Activated CD8-positive, alpha-beta memory T cell treated with anti-CD3 and anti-CD28 coated beads, Interleukin-2, amount 50 U/mL, for 48 hours (primary cell): ENCODE results near the gene LTBP4.
"Not testable (repeated sequence)": the region's sequence is repeated elsewhere in the genome, so short reads cannot be mapped to it uniquely, and the experiment has no call there.

Source experiments
- DNase-seq: peaks from one replicate; pipeline ENCODE4 v3.0.0-alpha.2; 2020

LTBP4 gene

DNA sequence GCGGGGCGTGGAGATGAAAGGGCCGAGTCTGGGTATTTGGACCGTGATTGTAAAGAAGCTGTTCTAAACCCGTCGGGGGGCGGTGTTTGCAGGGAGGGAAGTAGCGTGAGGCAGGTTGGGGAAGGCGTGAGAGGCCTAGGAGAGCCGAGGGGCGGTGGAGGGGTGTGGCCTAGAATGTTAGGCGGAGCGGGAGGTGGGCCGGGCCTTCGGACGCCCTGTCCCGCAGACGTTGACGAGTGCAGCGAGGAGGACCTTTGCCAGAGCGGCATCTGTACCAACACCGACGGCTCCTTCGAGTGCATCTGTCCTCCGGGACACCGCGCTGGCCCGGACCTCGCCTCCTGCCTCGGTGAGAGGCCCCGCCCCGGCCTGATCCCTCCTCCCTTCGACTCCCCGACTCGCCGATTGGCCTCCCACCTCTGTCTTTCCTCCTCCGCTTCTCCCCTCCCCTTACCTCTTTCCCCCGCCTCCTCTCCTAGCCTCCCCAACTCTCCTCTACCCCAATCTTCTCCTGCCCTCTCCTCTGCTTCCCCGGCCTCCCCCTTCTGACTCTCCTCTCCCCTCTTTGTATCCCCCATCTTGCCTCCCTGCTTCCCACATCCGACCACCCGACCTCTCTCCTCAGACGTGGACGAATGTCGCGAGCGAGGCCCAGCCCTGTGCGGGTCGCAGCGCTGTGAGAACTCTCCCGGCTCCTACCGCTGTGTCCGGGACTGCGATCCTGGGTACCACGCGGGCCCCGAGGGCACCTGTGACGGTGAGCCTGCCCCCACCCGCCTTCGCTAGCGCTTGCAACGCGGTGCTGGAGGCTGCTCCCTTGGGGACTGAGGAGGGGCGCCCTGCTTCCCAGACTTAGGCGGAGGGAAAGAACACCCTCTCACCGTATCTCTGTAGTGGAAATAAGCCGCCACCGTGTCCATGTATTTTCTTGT, 12.8 kb downstream of the LTBP4 start:
- peak; percentile 90 for DNase-seq

DNA sequence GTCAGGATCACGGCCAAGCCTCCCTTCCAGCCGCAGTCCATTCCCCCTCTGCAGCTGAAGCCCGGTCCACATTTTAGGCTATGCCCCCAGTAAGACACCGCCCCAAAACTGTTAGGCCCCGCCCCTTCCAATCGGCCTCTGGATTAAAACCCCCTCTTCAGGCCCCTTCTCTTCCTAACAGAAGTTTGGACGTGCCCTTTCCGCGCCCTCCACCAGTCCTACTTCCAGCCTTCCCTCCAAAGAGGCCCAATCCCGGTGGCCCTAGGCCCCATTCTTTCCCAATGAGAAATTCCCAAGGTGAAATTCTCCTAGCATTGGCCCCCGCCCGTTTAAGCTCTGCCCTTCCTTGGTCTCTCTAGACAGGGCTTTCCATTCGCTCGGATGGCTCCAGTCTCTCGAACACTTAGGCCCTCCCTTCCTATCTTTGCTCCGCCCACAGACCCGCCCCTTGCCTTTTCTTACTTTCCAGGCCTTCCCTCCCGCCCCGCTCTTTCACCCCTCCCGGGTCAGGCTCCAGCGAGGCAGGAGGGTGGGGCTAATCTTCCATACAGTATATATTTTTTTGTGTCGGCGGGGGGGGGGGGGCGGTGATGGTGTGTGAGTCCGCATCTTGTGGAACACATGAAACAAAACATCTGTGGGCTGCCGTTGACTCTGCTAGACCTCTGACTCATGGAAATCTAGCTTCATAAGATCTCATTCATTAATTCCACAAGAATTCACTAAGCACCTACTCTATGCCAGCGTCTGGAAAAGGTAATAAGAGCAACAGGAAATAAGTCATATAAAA, 13.6 kb downstream of the LTBP4 start:
- peak; percentile 94 for DNase-seq

DNA sequence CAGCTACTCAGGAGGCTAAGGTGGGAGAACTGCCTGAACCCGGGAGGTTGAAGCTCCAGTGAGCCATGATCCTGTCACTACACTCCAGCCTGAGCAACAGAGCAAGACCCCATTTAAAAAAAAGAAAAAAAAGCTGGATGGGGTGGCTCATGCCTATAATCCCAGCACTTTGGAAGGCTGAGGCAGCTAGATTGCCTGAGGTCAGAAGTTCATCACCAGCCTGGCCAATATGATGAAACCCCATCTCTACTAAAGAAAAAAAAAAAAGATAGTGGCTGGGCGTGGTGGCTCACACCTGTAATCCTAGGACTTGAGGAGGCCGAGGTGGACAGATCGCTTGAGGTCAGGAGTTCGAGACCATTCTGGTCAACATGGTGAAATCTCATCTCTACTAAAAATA, 15.0 kb downstream of the LTBP4 start:
- no peak for DNase-seq

- no peak for DNase-seq
These were observed 15.8 kb downstream of the LTBP4 start for GRCh38 chr19:40616941-40617340.

DNA sequence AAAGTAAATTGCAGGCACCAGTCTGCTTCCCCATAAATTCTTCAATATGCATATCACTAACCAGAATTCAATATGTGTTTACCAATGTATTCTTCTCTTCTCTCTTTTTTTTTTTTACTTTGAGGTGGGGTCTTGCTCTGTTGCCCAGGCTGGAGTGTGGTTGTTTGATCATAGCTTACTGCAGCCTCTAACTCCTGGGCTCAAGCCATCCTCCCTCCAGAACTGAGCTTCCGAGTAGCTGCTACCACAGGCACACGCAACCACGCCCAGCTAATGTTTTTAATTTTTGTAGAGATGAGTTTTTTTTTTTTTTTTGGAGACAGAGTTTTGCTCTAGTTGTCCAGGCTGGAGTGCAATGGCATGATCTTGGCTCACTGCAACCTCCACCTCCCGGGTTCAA, 16.8 kb downstream of the LTBP4 start:
- DNase-seq, result no peak

GRCh38 chr19:40619333-40620160, 18.4 kb downstream of the LTBP4 start:
- no peak for DNase-seq

DNA sequence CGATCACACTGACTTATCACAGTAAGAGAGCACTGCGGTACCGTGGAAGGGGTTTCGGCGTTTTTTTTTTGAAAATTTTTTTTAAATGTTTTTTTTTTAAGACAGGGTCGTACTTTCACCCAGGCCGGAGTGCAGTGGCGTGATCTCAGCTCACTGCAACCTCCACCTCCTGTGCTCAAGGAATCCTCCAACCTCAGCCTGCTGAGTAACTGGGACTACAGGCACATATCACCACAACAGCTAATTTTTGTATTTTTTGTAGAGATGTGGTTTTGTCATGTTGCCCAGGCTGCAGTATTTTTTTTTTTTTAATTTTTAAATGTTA, 19.0 kb downstream of the LTBP4 start:
- DNase-seq, result no peak

DNA sequence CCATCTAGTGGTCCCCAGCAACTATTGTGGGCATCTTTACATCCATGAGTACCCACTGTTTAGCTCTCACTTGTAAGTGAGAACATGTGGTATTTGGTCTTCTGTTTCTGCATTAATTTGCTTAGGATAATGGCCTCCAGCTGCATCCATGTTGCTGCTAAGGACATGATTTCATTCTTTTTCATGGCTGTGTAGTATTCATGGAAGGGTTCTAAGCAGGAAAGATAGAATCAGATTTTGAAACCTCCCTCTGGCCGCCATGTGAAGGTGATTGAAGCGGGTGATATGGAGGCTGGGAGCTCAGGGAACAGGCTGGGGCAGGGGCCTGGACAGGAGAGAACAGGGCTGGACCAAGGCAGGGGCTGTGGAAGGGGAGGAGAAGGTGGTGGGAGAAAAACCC, 20.1 kb downstream of the LTBP4 start:
- no peak for DNase-seq

DNA sequence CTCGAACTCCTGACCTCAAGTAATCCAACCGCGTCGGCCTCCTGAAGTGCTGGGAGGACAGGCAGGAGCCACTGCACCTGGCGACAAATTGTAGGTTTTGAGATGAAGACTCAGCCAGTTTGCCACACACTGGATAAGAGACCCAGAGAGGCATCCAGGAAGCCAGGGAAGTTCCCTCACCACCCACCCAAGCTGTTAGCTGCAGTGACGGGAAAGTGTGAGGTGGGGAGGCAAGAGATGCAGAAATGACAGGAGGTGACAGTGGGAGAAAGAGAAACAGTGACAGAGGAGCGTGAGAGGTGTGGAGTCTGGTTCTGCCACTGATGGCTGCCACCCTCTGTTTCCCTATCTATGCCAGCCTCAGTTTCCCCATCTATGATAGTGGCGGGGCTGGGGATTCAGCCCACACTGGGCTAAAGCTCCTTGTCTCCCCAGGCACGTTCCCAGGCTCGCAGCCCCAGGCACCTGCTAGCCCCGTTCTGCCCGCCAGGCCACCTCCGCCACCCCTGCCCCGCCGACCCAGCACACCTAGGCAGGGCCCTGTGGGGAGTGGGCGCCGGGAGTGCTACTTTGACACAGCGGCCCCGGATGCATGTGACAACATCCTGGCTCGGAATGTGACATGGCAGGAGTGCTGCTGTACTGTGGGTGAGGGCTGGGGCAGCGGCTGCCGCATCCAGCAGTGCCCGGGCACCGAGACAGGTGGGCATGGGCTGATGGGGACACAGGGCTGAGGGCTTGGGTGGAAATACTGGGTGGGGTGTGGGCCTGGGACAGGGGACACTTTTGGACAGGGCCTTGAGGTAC, 21.0 kb downstream of the LTBP4 start:
- no peak for DNase-seq

GRCh38 chr19:40622773-40623075, 21.6 kb downstream of the LTBP4 start:
- DNase-seq, result no peak

GRCh38 chr19:40623403-40624251, 22.5 kb downstream of the LTBP4 start:
- no peak for DNase-seq

- DNase-seq, result not testable (repeated sequence)
These were observed 23.4 kb downstream of the LTBP4 start for GRCh38 chr19:40624369-40625153.

- no peak for DNase-seq
These were observed 24.4 kb downstream of the LTBP4 start for GRCh38 chr19:40625406-40626120.

- no peak for DNase-seq
These were observed 25.7 kb downstream of the LTBP4 start for GRCh38 chr19:40626918-40627317.

GRCh38 chr19:40627486-40628279, 26.5 kb downstream of the LTBP4 start:
- DNase-seq, result no peak

GRCh38 chr19:40629346-40629745, 28.2 kb downstream of the LTBP4 start:
- DNase-seq, result no peak

- DNase-seq, result no peak
These were observed 29.5 kb downstream of the LTBP4 start for GRCh38 chr19:40630571-40631160.

DNA sequence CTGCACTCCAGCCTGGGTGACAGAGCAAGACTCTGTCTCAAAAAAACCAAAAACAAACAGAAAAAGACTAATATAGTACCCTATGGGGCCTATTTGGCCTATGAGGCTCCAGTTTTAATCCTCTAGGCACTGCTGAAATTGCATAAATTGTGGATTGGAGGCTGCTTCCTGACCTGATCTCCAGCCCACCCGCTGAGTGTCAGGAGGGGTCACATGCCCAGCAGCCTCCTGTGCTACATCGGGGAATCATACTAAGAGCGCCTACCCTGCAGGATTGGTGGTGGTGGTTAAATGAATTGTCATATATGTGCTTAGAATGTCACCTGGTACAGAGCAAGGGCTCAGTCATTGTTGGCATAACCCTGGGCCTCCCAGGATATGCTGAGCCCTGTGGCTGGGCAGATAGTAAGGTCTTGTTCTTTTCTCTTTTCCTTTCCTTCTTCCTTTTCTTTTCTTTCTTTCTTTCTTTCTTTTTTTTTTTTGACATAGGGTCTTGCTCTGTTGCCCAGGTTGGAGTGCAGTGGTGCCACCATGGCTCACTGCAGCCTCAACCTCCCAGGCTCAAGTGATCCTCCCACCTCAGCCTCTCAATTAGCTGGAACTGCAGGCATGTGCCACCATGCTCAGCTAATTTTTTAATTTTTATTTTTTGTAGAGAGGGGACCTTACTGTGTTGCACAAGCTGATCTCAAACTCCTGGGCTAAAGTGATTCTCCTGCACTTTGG, 31.3 kb downstream of the LTBP4 start:
- no peak for DNase-seq
